GM21447 (cell line): ENCODE results near the gene KLRK1.
"Not testable (repeated sequence)": the region's sequence is repeated elsewhere in the genome, so short reads cannot be mapped to it uniquely, and the experiment has no call there.

Experiments
- ATAC-seq: cut with Tn5 transposase; IDR thresholded peaks from one replicate; pipeline ENCODE4 v1.9.1; 2021; ENCODE audit not compliant: unreplicated experiment

The KLRK1 gene

GRCh38 chr12:10388624-10389413, 1.0 kb downstream of the KLRK1 start:
- ATAC-seq: no peak

- ATAC-seq: not testable (repeated sequence)
Observed at GRCh38 chr12:10387498-10387897, 2.3 kb downstream of the KLRK1 start.

GRCh38 chr12:10386857-10387256, 3.0 kb downstream of the KLRK1 start:
- no peak for ATAC-seq

GRCh38 chr12:10385166-10385613, 4.7 kb downstream of the KLRK1 start:
- no peak for ATAC-seq

GRCh38 chr12:10384191-10384590, 5.7 kb downstream of the KLRK1 start:
- no peak for ATAC-seq

GRCh38 chr12:10381928-10382628, 7.8 kb downstream of the KLRK1 start:
- ATAC-seq: no peak

- ATAC-seq: not testable (repeated sequence)
Observed at GRCh38 chr12:10378737-10379136, 11.1 kb downstream of the KLRK1 start.

GRCh38 chr12:10374624-10375018, 15.2 kb downstream of the KLRK1 start:
- no peak for ATAC-seq

- no peak for ATAC-seq
Observed at GRCh38 chr12:10372559-10372958, 17.3 kb downstream of the KLRK1 start.

GRCh38 chr12:10371893-10372535, 17.8 kb downstream of the KLRK1 start:
- not testable (repeated sequence) for ATAC-seq

GRCh38 chr12:10369557-10370415, 20.1 kb downstream of the KLRK1 start:
- no peak for ATAC-seq

GRCh38 chr12:10368206-10369171, 21.4 kb downstream of the KLRK1 start:
- no peak for ATAC-seq

- ATAC-seq: not testable (repeated sequence)
Observed at GRCh38 chr12:10367714-10368113, 22.1 kb downstream of the KLRK1 start.

- no peak for ATAC-seq
Observed at GRCh38 chr12:10366875-10367274, 23.0 kb downstream of the KLRK1 start.

- no peak for ATAC-seq
Observed at GRCh38 chr12:10365696-10366405, 24.0 kb downstream of the KLRK1 start.

- peak; percentile 56 for ATAC-seq
Observed at GRCh38 chr12:10364815-10365622, 24.8 kb downstream of the KLRK1 start.

- ATAC-seq: peak; percentile 88
Observed at GRCh38 chr12:10363914-10364814, 25.7 kb downstream of the KLRK1 start.
